IMR-90 (cell line): ENCODE data around the gene ADGRG6. TPM values are rescaled to one million over a fixed set of nuclear protein-coding genes. Genes with fewer than 3 reads are reported as not detected.
A peak's percentile ranks its signal among the peaks of the same experiment; 100 is the strongest.

Experiments
- ATAC-seq: fragments of 200-7000 bp; cut with Tn5 transposase; 2 replicates; pipeline ENCODE4 v1.9.1; 2020; ENCODE audit warnings: low read depth, mild to moderate bottlenecking, moderate library complexity
- BruUV-seq: library from RNA; stranded (reverse); fragments of 400-500 nt; replicated peaks from 2 replicates; lab custom pipeline; 2021; lab: Mats Ljungman, UMichigan
- CTCF ChIA-PET: fragments of 300-600 bp; formaldehyde crosslinking; extraction: SDS; loops from one replicate; lab custom pipeline; 2021; ENCODE audit warnings: antibody characterized with exemption; lab: Yijun Ruan, JAX
- POLR2A ChIA-PET: fragments of 300-600 bp; sonication (Branson Sonifier 250); formaldehyde crosslinking; loops from one replicate; lab custom pipeline; 2022; ENCODE audit warnings: antibody characterized with exemption; ENCODE audit not compliant: unreplicated experiment; lab: Charles Lee
- DNase-seq: peaks from one replicate; pipeline ENCODE4 v3.0.0; 2013
- H2AFZ ChIP-seq: replicated peaks from 2 replicates; pipeline ENCODE3; 2013; ENCODE audit warnings: low read length, mild to moderate bottlenecking; ENCODE audit not compliant: poor library complexity
- H2AK5ac ChIP-seq: 2 replicates; pipeline ENCODE4 v1.6.1; 2013; ENCODE audit warnings: low read depth, low read length, inconsistent platforms
- H2AK9ac ChIP-seq: replicated peaks from 2 replicates; pipeline ENCODE3; 2013; ENCODE audit warnings: mild to moderate bottlenecking, low read depth, low read length, moderate library complexity; ENCODE audit not compliant: poor library complexity
- H2BK120ac ChIP-seq: 2 replicates; pipeline ENCODE4 v1.6.1; 2013; ENCODE audit warnings: low read depth, low read length, inconsistent platforms
- H2BK15ac ChIP-seq: 3 replicates; pipeline ENCODE4 v1.6.1; 2013; ENCODE audit warnings: low read depth, low read length, inconsistent platforms
- H2BK20ac ChIP-seq: 2 replicates; pipeline ENCODE4 v1.6.1; 2013; ENCODE audit warnings: low read depth, mild to moderate bottlenecking, inconsistent platforms, low read length, moderate library complexity
- H2BK5ac ChIP-seq: 2 replicates; pipeline ENCODE4 v1.6.1; 2013; ENCODE audit warnings: mild to moderate bottlenecking, low read depth, low read length, inconsistent platforms; ENCODE audit not compliant: poor library complexity, severe bottlenecking
- H3K14ac ChIP-seq: replicated peaks from 2 replicates; pipeline ENCODE4 v1.6.1; 2013; ENCODE audit warnings: low read depth, low read length, inconsistent platforms
- H3K18ac ChIP-seq: 2 replicates; pipeline ENCODE4 v1.6.1; 2013; ENCODE audit warnings: low read depth, low read length, control low read depth
- H3K23ac ChIP-seq: 2 replicates; pipeline ENCODE4 v1.6.1; 2013; ENCODE audit warnings: low read depth, low read length, inconsistent platforms
- H3K27ac ChIP-seq: 2 replicates; pipeline ENCODE4 v1.5.1; 2013; ENCODE audit warnings: mild to moderate bottlenecking, control low read depth, low read length; ENCODE audit not compliant: insufficient read depth
- H3K27me3 ChIP-seq: 2 replicates; pipeline ENCODE4 v1.6.1; 2013; ENCODE audit warnings: low read length; ENCODE audit not compliant: control insufficient read depth, insufficient read depth
- H3K36me3 ChIP-seq: 2 replicates; pipeline ENCODE4 v1.6.1; 2013; ENCODE audit warnings: low read length, mixed read lengths; ENCODE audit not compliant: control insufficient read depth, insufficient read depth
- H3K4ac ChIP-seq: 2 replicates; pipeline ENCODE4 v1.6.1; 2013; ENCODE audit warnings: low read depth, low read length, inconsistent platforms
- H3K4me1 ChIP-seq: 2 replicates; pipeline ENCODE4 v1.6.1; 2013; ENCODE audit warnings: low read length, mixed read lengths; ENCODE audit not compliant: control insufficient read depth, insufficient read depth
- H3K4me2 ChIP-seq: 2 replicates; pipeline ENCODE4 v1.6.1; 2013; ENCODE audit warnings: low read depth, mild to moderate bottlenecking, control low read depth, low read length, moderate library complexity
- H3K4me3 ChIP-seq: 2 replicates; pipeline ENCODE4 v1.5.1; 2013; ENCODE audit warnings: low read depth, mild to moderate bottlenecking, control low read depth, low read length, moderate library complexity; ENCODE audit not compliant: insufficient read depth
- H3K56ac ChIP-seq: 2 replicates; pipeline ENCODE4 v1.6.1; 2013; ENCODE audit warnings: low read length, inconsistent platforms; ENCODE audit not compliant: insufficient read depth; ENCODE audit errors: extremely low read depth
- H3K79me1 ChIP-seq, 2 experiments: 2 replicates each; pipeline ENCODE4 v1.6.1; 2013; ENCODE audit warnings: low read length in 2 of 2, inconsistent platforms in 1 of 2, low read depth in 1 of 2
- H3K9ac ChIP-seq: 2 replicates; pipeline ENCODE4 v1.6.1; 2013; ENCODE audit warnings: low read depth, low read length, control low read depth
- H3K9me1 ChIP-seq: 2 replicates; pipeline ENCODE4 v1.6.1; 2013; ENCODE audit warnings: low read length, inconsistent platforms; ENCODE audit not compliant: insufficient read depth
- H3K9me3 ChIP-seq: 2 replicates; pipeline ENCODE4 v1.6.1; 2013; ENCODE audit warnings: low read length; ENCODE audit not compliant: control insufficient read depth, insufficient read depth
- H4K20me1 ChIP-seq: 2 replicates; pipeline ENCODE4 v1.6.1; 2013; ENCODE audit warnings: low read length, inconsistent platforms; ENCODE audit not compliant: insufficient read depth
- H4K5ac ChIP-seq: 2 replicates; pipeline ENCODE4 v1.6.1; 2013; ENCODE audit warnings: mild to moderate bottlenecking, low read depth, low read length, control low read depth
- H4K8ac ChIP-seq, 2 experiments: 2 replicates each; pipeline ENCODE4 v1.6.1; 2013; ENCODE audit warnings: low read depth in 2 of 2, low read length in 2 of 2, control low read depth in 1 of 2, inconsistent platforms in 1 of 2
- H4K91ac ChIP-seq: 2 replicates; pipeline ENCODE4 v1.6.1; 2013; ENCODE audit warnings: low read depth, low read length, inconsistent platforms; ENCODE audit not compliant: insufficient read depth
- BHLHE40 ChIP-seq: fragments of 150-350 bp; IDR thresholded peaks from 2 replicates; pipeline ENCODE4 v1.6.1; 2016; ENCODE audit warnings: mild to moderate bottlenecking, low read depth, low read length
- FOS ChIP-seq: fragments of 150-350 bp; IDR thresholded peaks from 2 replicates; pipeline ENCODE4 v1.6.1; 2016; ENCODE audit warnings: low read depth, low read length
- MAFK ChIP-seq: IDR thresholded peaks from 2 replicates; pipeline ENCODE4 v1.6.1; 2012; ENCODE audit warnings: low read depth, low read length, improper control_type of control experiment
- MAZ ChIP-seq: IDR thresholded peaks from 2 replicates; pipeline ENCODE4 v1.6.1; 2012; ENCODE audit warnings: low read depth, mild to moderate bottlenecking, low read length, improper control_type of control experiment, moderate library complexity, borderline replicate concordance
- NFE2L2 ChIP-seq: fragments of 150-350 bp; IDR thresholded peaks from 2 replicates; pipeline ENCODE4 v1.6.1; 2016; ENCODE audit warnings: low read depth, mild to moderate bottlenecking, low read length
- RAD21 ChIP-seq: IDR thresholded peaks from 2 replicates; pipeline ENCODE4 v1.6.1; 2012; ENCODE audit warnings: low read length, improper control_type of control experiment
- SMC3 ChIP-seq: fragments of 150-350 bp; IDR thresholded peaks from 2 replicates; pipeline ENCODE4 v1.6.1; 2016; ENCODE audit warnings: low read depth, mild to moderate bottlenecking, antibody characterized with exemption, low read length, moderate library complexity
- USF2 ChIP-seq: fragments of 150-350 bp; IDR thresholded peaks from 2 replicates; pipeline ENCODE4 v1.6.1; 2017; ENCODE audit warnings: mild to moderate bottlenecking, antibody characterized with exemption, low read length, low read depth
- WGBS, 2 experiments: methylation state at CpG; one replicate each; pipeline versions ENCODE4 v1.1.5 to v1.1.7; 2013; ENCODE audit warnings: missing lambda C conversion rate in 2 of 2; ENCODE audit not compliant: insufficient read length in 1 of 2; ENCODE audit errors: extremely low coverage in 2 of 2; 5-methylcytosine and 5-hydroxymethylcytosine counted together
- dilution Hi-C: fragments of 300-500 bp; cut with HindIII; formaldehyde crosslinking; loops from one replicate; pipeline ENCODE4 v1.14.3; 2018; ENCODE audit warnings: low sequenced_read_pairs; ENCODE audit not compliant: unreplicated experiment
- in situ Hi-C: fragments of 300-500 bp; cut with MboI; formaldehyde crosslinking; loops from 3 replicates; pipeline ENCODE4 v1.14.3; 2019; ENCODE audit warnings: low sequenced_read_pairs, inconsistent platforms, mixed read lengths
- intact Hi-C: fragments of 100-400 bp; cut with micrococcal nuclease; formaldehyde crosslinking; loops from 2 replicates; pipeline ENCODE4 v1.10.0; 2022
- polyA plus RNA-seq, 3 experiments: library from polyadenylated mRNA; depleted of rRNA; stranded (reverse); fragments of >200 nt; gene quantifications; 2 replicates each; pipeline ENCODE4 v1.2.3, GENCODE V29; 2012; ENCODE audit warnings: low replicate concordance in 1 of 3
- total RNA-seq: library from RNA; depleted of rRNA; stranded (reverse); fragments of >200 nt; gene quantifications from 2 replicates; pipeline ENCODE4 v1.2.3, GENCODE V29; 2012

Gene ADGRG6
- total and polyA plus RNA-seq, 2 of the 4 experiments (the other 2 are of a cell fraction): 10.0 to 20.3 TPM

- no peaks in the 10 kb centered on the region for H3K27me3 ChIP-seq
- no peak overlapping the region for H3K56ac ChIP-seq
- CTCF ChIA-PET: no interaction called here
- no peak overlapping the region for H3K23ac ChIP-seq
- no peaks in the 10 kb centered on the region for H3K9me1 ChIP-seq
- BruUV-seq: no TSS peak
- no peaks in the 10 kb centered on the region; a peak in 1 of 4 replicates for H3K79me1 ChIP-seq
- H2AK9ac ChIP-seq: no peak overlapping the region
- H2AFZ ChIP-seq: no peak overlapping the region
- no peak overlapping the region for H4K91ac ChIP-seq
- DNase-seq: no peak
- no peaks in the 10 kb centered on the region for H3K9me3 ChIP-seq
- TF ChIP-seq FOS: no peak
- no peak for TF ChIP-seq USF2
- no peak for TF ChIP-seq BHLHE40
- TF ChIP-seq RAD21: no peak
- TF ChIP-seq MAFK: no peak
- no peak for TF ChIP-seq NFE2L2
- TF ChIP-seq MAZ: no peak
- TF ChIP-seq SMC3: no peak
- dilution Hi-C loops (no loop called here), intact Hi-C loops (no loop called here), in situ Hi-C loops (no loop called here)
- no peak overlapping the region for H3K18ac ChIP-seq
- POLR2A ChIA-PET: no interaction called here
- H3K36me3 ChIP-seq: no peaks in the 10 kb centered on the region
- no peaks in the 10 kb centered on the region for H4K20me1 ChIP-seq
- no peak overlapping the region for H2AK5ac ChIP-seq
- H2BK5ac ChIP-seq: no peak overlapping the region
- no peak overlapping the region for H4K8ac ChIP-seq
- no peak overlapping the region for H3K9ac ChIP-seq
- H2BK15ac ChIP-seq: no peak overlapping the region
- H3K4ac ChIP-seq: no peak overlapping the region
- no peak for ATAC-seq
- H2BK120ac ChIP-seq: no peak overlapping the region
- peaks cover 5% of the 10 kb centered on the region for H3K4me1 ChIP-seq
- WGBS, 2 experiments: no CpG with 5 or more reads among the region's 2 CpGs
- no peak overlapping the region for H2BK20ac ChIP-seq
- H3K27ac ChIP-seq: no peak overlapping the region
- no peak overlapping the region for H3K4me2 ChIP-seq
- H3K4me3 ChIP-seq: no peak overlapping the region
- no peak overlapping the region for H3K14ac ChIP-seq
- H4K5ac ChIP-seq: peak overlapping the region; percentile 73; the same call in 1 of the 2 replicates
Observed at GRCh38 chr6:142341855-142342330, 40.1 kb downstream of the ADGRG6 start.
